Suprapubic skin (tissue), 4 donors: ENCODE results near the gene MICAL2.

Source experiments
- CTCF ChIP-seq, 2 donors: fragments of 200-600 bp in 1 of 2; fragments of 450-650 bp in 1 of 2; sonication (generic) in 1 of 2; IDR thresholded peaks; one replicate each; pipeline ENCODE4 v1.5.1; 2016 to 2019; ENCODE audit warnings: antibody characterized with exemption in 2 of 2, mild to moderate bottlenecking in 1 of 2, moderate library complexity in 1 of 2
- EP300 ChIP-seq: sonication (generic); formaldehyde crosslinking; IDR thresholded peaks from one replicate; pipeline ENCODE4 v1.6.1; 2017; ENCODE audit warnings: antibody characterized with exemption
- POLR2AphosphoS5 ChIP-seq, 3 donors: sonication (generic); formaldehyde crosslinking; IDR thresholded peaks; one replicate each; pipeline ENCODE4 v1.6.1; 2017; ENCODE audit warnings: antibody characterized with exemption in 3 of 3

GRCh38 chr11:12245549-12246016 lies 135.2 kb downstream of the MICAL2 start:
- no peak for TF ChIP-seq CTCF (IDR thresholded peaks at IDR 0.05)
- no peak for TF ChIP-seq EP300
- no peak for TF ChIP-seq POLR2AphosphoS5 (IDR thresholded peaks at IDR 0.05)
